CD4-positive, alpha-beta memory T cell (primary cell): ENCODE measurements around the gene CSF2RB. TPM values are rescaled to one million over a fixed set of nuclear protein-coding genes. Genes with fewer than 3 reads are reported as not detected.
A peak's percentile ranks its signal among the peaks of the same experiment; 100 is the strongest.

Experiments used
- CTCF ChIA-PET: fragments of 350-600 bp; sonication (Branson Sonifier 250); formaldehyde crosslinking; loops from one replicate; lab custom pipeline; 2021; ENCODE audit warnings: inconsistent platforms; ENCODE audit not compliant: partially characterized antibody; lab: Charles Lee
- POLR2A ChIA-PET: fragments of 350-600 bp; sonication (Branson Sonifier 250); formaldehyde crosslinking; loops from one replicate; lab custom pipeline; 2021; ENCODE audit not compliant: partially characterized antibody; lab: Charles Lee
- DNase-seq, 5 donors: peaks; one replicate each; pipeline versions ENCODE4 v3.0.0 to v3.0.0-alpha.2; 2020 to 2022; ENCODE audit warnings: mixed read lengths in 1 of 5
- H3K27ac ChIP-seq: one replicate; pipeline ENCODE4 v1.7.0; 2013; ENCODE audit warnings: low read depth, low read length
- H3K27me3 ChIP-seq: 2 replicates; pipeline ENCODE4 v1.7.0; 2013; ENCODE audit warnings: mild to moderate bottlenecking, low read length, moderate library complexity; ENCODE audit not compliant: insufficient read depth
- H3K36me3 ChIP-seq: 2 replicates; pipeline ENCODE4 v1.7.0; 2013; ENCODE audit warnings: mild to moderate bottlenecking, low read length, moderate library complexity; ENCODE audit not compliant: insufficient read depth
- H3K4me1 ChIP-seq: 2 replicates; pipeline ENCODE4 v1.7.0; 2013; ENCODE audit warnings: mild to moderate bottlenecking, low read length, moderate library complexity; ENCODE audit not compliant: insufficient read depth
- H3K4me3 ChIP-seq, 2 donors: one replicate each; pipeline ENCODE4 v1.7.0; 2013; ENCODE audit warnings: low read length in 2 of 2, mild to moderate bottlenecking in 1 of 2
- H3K9me3 ChIP-seq, 2 donors: one replicate each; pipeline ENCODE4 v1.7.0; 2013; ENCODE audit warnings: low read length in 2 of 2, control low read depth in 1 of 2; ENCODE audit not compliant: control insufficient read depth in 1 of 2
- H3K27ac Mint-ChIP-seq, 7 donors: one replicate each; pipeline ENCODE4 v1.8.0; 2020 to 2021; ENCODE audit warnings: mixed read lengths in 7 of 7, mild to moderate bottlenecking in 6 of 7, inconsistent platforms in 3 of 7, moderate library complexity in 3 of 7
- H3K27me3 Mint-ChIP-seq, 2 donors: one replicate each; pipeline ENCODE4 v1.8.0; 2020 to 2021; ENCODE audit warnings: mixed read lengths in 2 of 2
- H3K36me3 Mint-ChIP-seq, 2 donors: one replicate each; pipeline ENCODE4 v1.8.0; 2020 to 2021; ENCODE audit warnings: mixed read lengths in 2 of 2, inconsistent platforms in 1 of 2, mild to moderate bottlenecking in 1 of 2
- H3K4me1 Mint-ChIP-seq, 4 donors: one replicate each; pipeline ENCODE4 v1.8.0; 2020 to 2021; ENCODE audit warnings: mixed read lengths in 4 of 4, mild to moderate bottlenecking in 1 of 4
- H3K4me3 Mint-ChIP-seq, 8 donors: one replicate each; pipeline ENCODE4 v1.8.0; 2020 to 2021; ENCODE audit warnings: mixed read lengths in 8 of 8, mild to moderate bottlenecking in 7 of 8, moderate library complexity in 6 of 8, inconsistent platforms in 3 of 8
- H3K9me3 Mint-ChIP-seq, 8 donors: one replicate each; pipeline ENCODE4 v1.8.0; 2020 to 2021; ENCODE audit warnings: mixed read lengths in 8 of 8, mild to moderate bottlenecking in 5 of 8, inconsistent platforms in 3 of 8, moderate library complexity in 1 of 8
- intact Hi-C: fragments of 100-400 bp; cut with micrococcal nuclease; formaldehyde crosslinking; loops from one replicate; pipeline ENCODE4 v1.15.1; 2023
- polyA plus RNA-seq, 2 donors: library from polyadenylated mRNA; unstranded; fragments of 300-500 nt; fragmentation: Illumina TruSeq; gene quantifications; one replicate each; pipeline ENCODE4 v1.2.3, GENCODE V29; 2021
- total RNA-seq, 2 experiments: library from RNA; stranded (reverse); gene quantifications; one replicate each; pipeline ENCODE4 v1.2.3, GENCODE V29; 2021

Gene CSF2RB
- total RNA-seq (1 to 10 TPM; 1.2 TPM), polyA plus RNA-seq (under 1 TPM in 1 of 2 donors, not detected in 1; 0.34 TPM)

GRCh38 chr22:36913427-36914389 lies at the start of gene CSF2RB:
Gene CSF2RB, plus strand, starts transcription at chr22:36913628. Its CDS starts 8,580 bp downstream, at chr22:36922208.
- no peaks in the 10 kb centered on the region for H3K27me3 ChIP-seq
- Mint-ChIP-seq H3K9me3 (no peaks in the 10 kb centered on the region), H3K27ac (peak within 1 kb of the TSS in 1 of 7 donors; percentile 24), H3K4me3 (peak within 1 kb of the TSS in 1 of 8 donors; percentile 42), H3K27me3 (peaks cover 5 to 16% of the 10 kb centered on the region in 2 donors), H3K4me1 (peaks cover 0 to 4% (median 0%) of the 10 kb centered on the region in 4 donors), H3K36me3 (no peaks in the 10 kb centered on the region)
- ChIA-PET POLR2A (no interaction called here), CTCF (interaction anchor here (1.6 kb wide), 1 partner anchor 60 kb away, joined by 3 read pairs; no protein-coding TSS in a partner anchor)
- H3K4me1 ChIP-seq: no peaks in the 10 kb centered on the region
- DNase-seq: no peak
- intact Hi-C loops: no loop called here
- H3K36me3 ChIP-seq: no peaks in the 10 kb centered on the region
- H3K27ac ChIP-seq: no peak within 1 kb of the TSS
- no peaks in the 10 kb centered on the region for H3K9me3 ChIP-seq
- H3K4me3 ChIP-seq: no peak within 1 kb of the TSS

- no peak overlapping the region for H3K27ac Mint-ChIP-seq
- H3K36me3 Mint-ChIP-seq: peaks cover 21 to 30% of the 10 kb centered on the region in 2 donors
- Histone ChIP-seq H3K4me1 (peaks cover 28% of the 10 kb centered on the region), H3K9me3 (no peaks in the 10 kb centered on the region), H3K4me3 (no peak overlapping the region), H3K36me3 (peaks cover 7% of the 10 kb centered on the region), H3K27ac (no peak overlapping the region), H3K27me3 (no peaks in the 10 kb centered on the region)
- H3K27me3 Mint-ChIP-seq: no peaks in the 10 kb centered on the region
- no peaks in the 10 kb centered on the region for H3K9me3 Mint-ChIP-seq
- H3K4me1 Mint-ChIP-seq: peaks cover 10 to 29% (median 19%) of the 10 kb centered on the region in 4 donors
- intact Hi-C loops: no loop called here
- peak overlapping the region in 1 of 8 donors; percentile 47 for H3K4me3 Mint-ChIP-seq
- CTCF ChIA-PET: interaction anchor here (1.1 to 3.6 kb wide), 2 partner anchors 7 to 10 kb away, joined by 5 to 22 read pairs; no protein-coding TSS in a partner anchor
- DNase-seq: no peak
- POLR2A ChIA-PET: no interaction called here
Observed at GRCh38 chr22:36863979-36864378, 49.4 kb upstream of the CSF2RB start.

- Mint-ChIP-seq H3K9me3 (no peaks in the 10 kb centered on the region), H3K36me3 (peaks cover 21 to 30% of the 10 kb centered on the region in 2 donors), H3K27ac (no peak overlapping the region), H3K4me3 (no peak overlapping the region), H3K4me1 (peaks cover 10 to 29% (median 19%) of the 10 kb centered on the region in 4 donors), H3K27me3 (no peaks in the 10 kb centered on the region)
- intact Hi-C loops: no loop called here
- ChIA-PET POLR2A (no interaction called here), CTCF (interaction anchor here (3.6 kb wide), 1 partner anchor 7 kb away, joined by 22 read pairs; no protein-coding TSS in a partner anchor)
- Histone ChIP-seq H3K36me3 (peaks cover 7% of the 10 kb centered on the region), H3K4me3 (no peak overlapping the region), H3K27me3 (no peaks in the 10 kb centered on the region), H3K4me1 (peaks cover 28% of the 10 kb centered on the region), H3K27ac (no peak overlapping the region), H3K9me3 (no peaks in the 10 kb centered on the region)
- no peak for DNase-seq
Observed at GRCh38 chr22:36864454-36865215, 48.8 kb upstream of the CSF2RB start.

DNA sequence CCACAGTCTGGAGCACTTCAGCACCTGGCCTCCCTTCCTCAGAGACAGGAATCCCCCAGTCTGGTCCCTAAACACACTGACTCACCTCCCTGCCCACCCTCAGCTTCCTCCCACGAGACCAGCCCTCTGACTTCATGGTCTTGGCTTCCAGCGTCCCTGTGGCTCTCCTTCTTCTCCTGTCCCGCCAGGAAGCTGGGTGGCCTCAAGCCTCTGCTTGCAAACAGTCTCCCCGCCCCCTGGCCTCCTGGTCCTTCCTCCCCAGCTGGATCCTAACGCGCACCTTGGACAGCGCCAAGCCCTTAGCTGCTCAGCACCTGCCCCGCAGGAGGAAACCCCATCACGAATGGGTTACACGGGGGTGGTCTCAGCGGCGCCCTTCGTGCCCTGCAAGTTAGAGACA lies 48.1 kb upstream of the CSF2RB start:
- H3K4me1 Mint-ChIP-seq: peaks cover 9 to 22% (median 14%) of the 10 kb centered on the region in 4 donors

DNA sequence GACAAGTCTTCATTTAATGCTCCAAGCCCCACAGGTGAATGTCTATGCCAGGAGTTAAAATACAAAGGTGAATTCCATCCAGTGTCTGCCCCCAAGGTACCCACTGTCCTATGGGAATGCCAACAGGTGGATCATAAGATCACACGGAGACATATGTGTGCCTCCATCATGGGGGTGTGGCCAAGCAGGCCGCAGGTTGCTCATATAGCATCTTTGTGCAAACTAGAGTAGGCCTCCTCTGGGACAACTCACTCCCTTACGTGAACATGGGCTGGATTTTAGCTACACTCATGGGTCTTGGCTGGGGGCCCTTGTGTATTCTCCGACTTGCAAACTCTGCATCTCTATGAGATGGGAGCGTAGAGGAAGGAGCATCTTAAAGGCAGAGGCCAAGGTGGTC lies 45.7 kb upstream of the CSF2RB start:
- Mint-ChIP-seq H3K4me3 (no peak overlapping the region), H3K9me3 (no peaks in the 10 kb centered on the region), H3K36me3 (peaks cover 24 to 31% of the 10 kb centered on the region in 2 donors), H3K4me1 (peaks cover 0 to 4% (median 0%) of the 10 kb centered on the region in 4 donors), H3K27ac (no peak overlapping the region), H3K27me3 (no peaks in the 10 kb centered on the region)
- no peaks in the 10 kb centered on the region for H3K9me3 ChIP-seq
- H3K27ac ChIP-seq: no peak overlapping the region
- intact Hi-C loops: no loop called here
- ChIA-PET CTCF (interaction anchor here (1.6 to 3.6 kb wide), 2 partner anchors 10 to 11 kb away, joined by 6 to 22 read pairs; no protein-coding TSS in a partner anchor), POLR2A (no interaction called here)
- no peak overlapping the region for H3K4me3 ChIP-seq
- DNase-seq: no peak
- H3K4me1 ChIP-seq: peaks cover 5% of the 10 kb centered on the region
- H3K27me3 ChIP-seq: no peaks in the 10 kb centered on the region
- peaks cover 7% of the 10 kb centered on the region for H3K36me3 ChIP-seq

More for the DNA sequence above, 48.1 kb upstream of the CSF2RB start:
- peaks cover 7% of the 10 kb centered on the region for H3K36me3 ChIP-seq
- Mint-ChIP-seq H3K27ac (no peak overlapping the region), H3K36me3 (peaks cover 21 to 32% of the 10 kb centered on the region in 2 donors), H3K9me3 (no peaks in the 10 kb centered on the region), H3K27me3 (no peaks in the 10 kb centered on the region), H3K4me3 (no peak overlapping the region)
- intact Hi-C loops: no loop called here
- H3K4me3 ChIP-seq: no peak overlapping the region
- no peak for DNase-seq
- H3K27ac ChIP-seq: no peak overlapping the region
- CTCF ChIA-PET: interaction anchor here (0.6 to 3.6 kb wide), 3 partner anchors 8 to 115 kb away, joined by 3 to 22 read pairs (median 5); no protein-coding TSS in a partner anchor
- H3K27me3 ChIP-seq: no peaks in the 10 kb centered on the region
- POLR2A ChIA-PET: no interaction called here
- H3K9me3 ChIP-seq: no peaks in the 10 kb centered on the region
- H3K4me1 ChIP-seq: peaks cover 28% of the 10 kb centered on the region

GRCh38 chr22:36868546-36869181 lies 44.8 kb upstream of the CSF2RB start:
- Histone ChIP-seq H3K4me1 (peaks cover 10% of the 10 kb centered on the region), H3K36me3 (peaks cover 7% of the 10 kb centered on the region), H3K27ac (no peak overlapping the region), H3K27me3 (no peaks in the 10 kb centered on the region), H3K9me3 (no peaks in the 10 kb centered on the region), H3K4me3 (no peak overlapping the region)
- CTCF ChIA-PET: interaction anchor here (1.2 to 1.6 kb wide), 3 partner anchors 9 to 20 kb away, joined by 3 to 6 read pairs (median 6); partner anchors contain the start of gene NCF4
- intact Hi-C loops: no loop called here
- Mint-ChIP-seq H3K36me3 (peaks cover 29 to 33% of the 10 kb centered on the region in 2 donors), H3K27ac (no peak overlapping the region), H3K9me3 (no peaks in the 10 kb centered on the region), H3K4me1 (peaks cover 4 to 10% (median 8%) of the 10 kb centered on the region in 4 donors), H3K4me3 (no peak overlapping the region), H3K27me3 (no peaks in the 10 kb centered on the region)
- no peak for DNase-seq
- POLR2A ChIA-PET: interaction anchor here (1.2 kb wide), 1 partner anchor 15 kb away, joined by 3 read pairs; no protein-coding TSS in a partner anchor
